GM20431 (cell line): ENCODE measurements around the gene CDC42SE1.

ENCODE experiments used
- in situ Hi-C: fragments of 300-500 bp; cut with MseI, MboI; formaldehyde crosslinking; loops from one replicate; pipeline ENCODE4 v1.15.0; 2020; ENCODE audit warnings: low sequenced_read_pairs; ENCODE audit not compliant: unreplicated experiment

CDC42SE1 gene

DNA sequence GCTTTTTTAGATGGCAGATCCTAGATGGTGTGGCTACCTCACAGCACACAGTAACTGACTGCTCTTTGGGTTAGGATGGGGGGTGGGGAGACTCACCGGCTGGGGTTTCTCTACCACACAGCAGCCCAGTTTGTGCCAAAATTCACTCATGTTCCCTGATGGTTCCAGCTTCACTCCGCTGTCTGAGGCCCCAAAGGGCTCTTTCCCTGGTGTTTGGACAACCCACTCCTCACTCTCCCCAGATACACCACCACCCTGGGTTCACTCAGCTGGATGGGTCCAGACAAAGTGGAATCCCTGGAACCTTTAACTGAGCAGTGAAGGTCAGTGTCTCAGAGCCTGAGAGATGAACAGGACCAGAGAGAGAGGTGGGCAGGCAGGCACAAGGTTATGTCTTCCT is 3.8 kb downstream of the CDC42SE1 start:
- in situ Hi-C loops = no loop called here

DNA sequence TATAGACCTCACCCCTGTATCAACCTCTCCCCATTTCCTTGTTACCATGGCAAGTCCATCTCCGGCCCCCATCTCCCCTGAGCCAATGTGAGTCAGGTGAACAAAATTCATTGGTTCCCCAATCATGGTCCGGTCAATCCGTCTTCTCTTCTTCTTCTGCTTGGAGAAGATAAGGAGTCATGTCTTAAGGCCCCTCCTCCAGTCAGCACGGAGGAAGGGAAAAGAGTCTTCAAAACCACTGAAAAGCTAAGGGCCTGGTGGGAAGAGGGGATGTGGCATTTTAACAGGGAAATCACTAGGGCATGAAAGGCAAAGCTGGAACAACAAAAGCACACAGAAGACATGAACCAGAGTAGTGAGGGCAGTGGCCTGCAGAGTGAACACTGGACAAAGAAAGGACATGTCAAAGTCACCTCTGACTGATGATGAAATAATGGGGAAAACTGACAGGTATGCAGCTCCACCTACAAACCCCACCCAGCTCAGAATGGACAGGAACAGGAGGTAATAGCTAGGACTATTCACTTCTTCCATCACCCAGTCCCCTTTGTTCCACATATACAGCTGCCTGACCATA is 4.4 kb downstream of the CDC42SE1 start:
- in situ Hi-C loops = no loop called here

DNA sequence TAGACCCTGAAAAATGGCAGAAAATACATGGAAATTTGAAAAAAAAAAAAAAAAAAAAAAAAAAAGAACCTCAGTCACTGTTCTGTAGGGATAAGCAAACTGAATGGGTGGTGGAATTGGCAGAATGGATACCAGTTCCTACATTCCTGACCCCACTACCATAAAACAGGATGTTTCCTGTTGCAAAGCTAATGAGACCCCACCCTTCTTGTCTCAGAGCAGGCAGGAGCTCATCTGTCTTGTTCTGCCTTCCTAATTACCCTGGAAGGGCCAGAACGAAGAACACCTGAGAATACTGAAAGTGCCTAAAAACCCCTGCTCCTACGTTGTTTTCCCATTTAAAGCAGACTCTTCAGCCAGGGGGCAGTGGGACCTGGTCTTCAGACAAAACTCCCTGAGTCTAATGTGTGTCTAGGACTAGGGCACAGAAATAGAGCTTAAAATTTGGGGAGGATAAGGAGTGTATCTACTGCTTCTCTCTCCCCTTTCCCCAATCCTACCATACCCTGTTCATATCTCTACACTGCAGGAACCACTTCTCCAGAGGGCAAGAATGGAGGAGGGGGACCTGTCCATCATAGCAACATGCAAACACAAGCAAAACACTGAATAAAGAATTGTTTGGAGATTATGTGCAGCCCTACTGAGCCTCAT is 7.9 kb downstream of the CDC42SE1 start:
- in situ Hi-C loops = no loop called here

DNA sequence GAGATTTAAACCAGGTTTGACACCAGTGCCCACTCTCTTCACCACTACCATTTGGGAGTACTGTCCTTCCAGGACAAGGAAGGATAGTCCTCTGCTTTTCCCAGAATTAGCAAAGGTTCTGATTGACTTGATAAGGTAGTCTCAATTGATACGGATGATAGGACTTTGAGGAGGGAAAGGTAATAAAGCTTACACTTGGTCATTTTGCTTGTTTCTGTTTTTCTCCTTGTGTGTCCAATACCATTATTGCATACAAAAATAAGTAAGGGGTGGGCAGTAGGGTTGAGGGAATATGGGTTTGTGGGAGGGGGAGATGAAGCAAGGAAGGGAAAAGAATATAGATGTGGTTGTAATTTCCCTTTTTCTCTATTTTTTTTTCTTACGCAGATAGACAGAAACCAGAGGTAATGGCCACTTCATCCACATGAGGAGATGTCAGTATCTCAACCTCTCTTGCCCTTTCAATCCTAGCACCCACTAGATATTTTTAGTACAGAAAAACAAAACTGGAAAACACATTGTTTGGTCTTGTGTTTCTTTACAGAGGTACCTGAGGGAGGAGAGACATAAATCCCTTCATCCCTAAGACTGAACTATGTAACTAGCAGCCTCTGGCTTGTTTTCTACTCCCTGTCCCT is 9.3 kb downstream of the CDC42SE1 start:
- in situ Hi-C loops = no loop called here

DNA sequence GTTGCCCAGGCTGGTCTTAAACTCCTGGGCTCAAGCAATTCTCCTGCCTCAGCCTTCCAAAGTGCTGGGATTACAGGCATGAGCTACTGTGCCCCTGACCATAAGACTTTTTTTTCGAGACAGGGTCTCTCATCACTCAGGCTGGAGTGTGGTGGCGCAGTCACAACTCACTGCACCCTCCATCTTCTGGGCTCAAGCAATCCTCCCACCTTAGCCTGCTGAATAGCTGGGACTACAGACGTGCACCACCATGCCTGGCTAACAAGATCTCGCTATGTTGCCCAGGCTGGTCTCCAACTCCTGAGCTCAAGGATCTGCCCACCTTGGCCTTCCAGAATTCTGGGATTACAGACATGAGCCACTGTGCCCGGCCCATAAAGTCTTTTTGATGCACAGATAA is 10.0 kb downstream of the CDC42SE1 start:
- in situ Hi-C loops = no loop called here

DNA sequence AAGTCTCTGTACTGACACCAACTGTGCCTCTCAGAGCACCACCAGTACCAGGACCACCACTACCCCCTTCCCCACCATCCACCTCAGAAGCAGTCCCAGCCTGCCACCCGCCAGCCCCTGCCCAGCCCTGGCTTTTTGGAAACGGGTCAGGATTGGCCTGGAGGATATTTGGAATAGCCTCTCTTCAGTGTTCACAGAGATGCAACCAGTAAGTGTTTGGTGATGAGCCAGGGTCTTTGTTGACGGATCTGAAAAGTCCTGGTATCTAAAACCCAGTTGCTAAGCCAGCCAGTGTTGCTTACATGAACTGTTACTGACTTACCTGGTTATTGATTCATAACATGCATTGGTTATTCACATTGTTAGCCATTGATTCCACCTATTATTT is 10.8 kb downstream of the CDC42SE1 start:
- in situ Hi-C loops = no loop called here

DNA sequence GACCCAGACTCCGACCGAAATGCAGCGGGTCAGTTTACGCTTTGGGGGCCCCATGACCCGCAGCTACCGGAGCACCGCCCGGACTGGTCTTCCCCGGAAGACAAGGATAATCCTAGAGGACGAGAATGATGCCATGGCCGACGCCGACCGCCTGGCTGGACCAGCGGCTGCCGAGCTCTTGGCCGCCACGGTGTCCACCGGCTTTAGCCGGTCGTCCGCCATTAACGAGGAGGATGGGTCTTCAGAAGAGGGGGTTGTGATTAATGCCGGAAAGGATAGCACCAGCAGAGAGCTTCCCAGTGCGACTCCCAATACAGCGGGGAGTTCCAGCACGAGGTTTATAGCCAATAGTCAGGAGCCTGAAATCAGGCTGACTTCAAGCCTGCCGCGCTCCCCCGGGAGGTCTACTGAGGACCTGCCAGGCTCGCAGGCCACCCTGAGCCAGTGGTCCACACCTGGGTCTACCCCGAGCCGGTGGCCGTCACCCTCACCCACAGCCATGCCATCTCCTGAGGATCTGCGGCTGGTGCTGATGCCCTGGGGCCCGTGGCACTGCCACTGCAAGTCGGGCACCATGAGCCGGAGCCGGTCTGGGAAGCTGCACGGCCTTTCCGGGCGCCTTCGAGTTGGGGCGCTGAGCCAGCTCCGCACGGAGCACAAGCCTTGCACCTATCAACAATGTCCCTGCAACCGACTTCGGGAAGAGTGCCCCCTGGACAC is 11.3 kb downstream of the CDC42SE1 start:
- in situ Hi-C loops = no loop called here

DNA sequence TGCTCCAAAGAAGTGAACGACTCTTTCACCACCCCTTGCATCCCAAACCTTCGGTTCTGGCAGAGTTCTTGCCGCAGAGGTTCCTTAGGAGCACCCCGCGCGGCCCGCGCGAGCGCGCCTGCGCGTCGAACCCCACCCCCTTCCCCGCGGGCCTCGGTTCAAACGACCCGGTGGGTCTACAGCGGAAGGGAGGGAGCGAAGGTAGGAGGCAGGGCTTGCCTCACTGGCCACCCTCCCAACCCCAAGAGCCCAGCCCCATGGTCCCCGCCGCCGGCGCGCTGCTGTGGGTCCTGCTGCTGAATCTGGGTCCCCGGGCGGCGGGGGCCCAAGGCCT is 11.9 kb downstream of the CDC42SE1 start, which contains the start of gene C1orf56:
Gene C1orf56, plus strand, starts transcription at position 161 of the 334 bp plus-strand sequence. Its CDS starts 97 bp downstream, at position 258.
- in situ Hi-C loops = no loop called here

DNA sequence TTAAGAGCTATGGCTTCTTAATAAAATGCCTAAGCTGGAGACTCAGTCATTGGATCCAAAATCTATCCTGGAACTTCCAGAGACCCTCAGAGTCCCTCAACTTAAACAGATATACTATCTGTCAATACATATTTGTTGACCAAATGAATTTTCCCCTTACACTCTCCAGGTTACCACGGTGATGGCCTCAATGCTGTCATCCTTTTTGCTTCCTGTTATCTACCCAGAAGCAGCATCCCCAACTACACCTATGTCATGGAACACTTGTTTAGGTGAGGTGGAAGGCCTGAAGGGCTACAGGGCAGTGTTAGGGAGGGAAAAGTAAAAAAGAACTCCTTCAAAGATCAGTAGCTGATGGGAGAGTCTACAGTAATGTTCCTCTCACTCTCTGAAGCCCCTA is 16.3 kb downstream of the CDC42SE1 start:
- in situ Hi-C loops = no loop called here

DNA sequence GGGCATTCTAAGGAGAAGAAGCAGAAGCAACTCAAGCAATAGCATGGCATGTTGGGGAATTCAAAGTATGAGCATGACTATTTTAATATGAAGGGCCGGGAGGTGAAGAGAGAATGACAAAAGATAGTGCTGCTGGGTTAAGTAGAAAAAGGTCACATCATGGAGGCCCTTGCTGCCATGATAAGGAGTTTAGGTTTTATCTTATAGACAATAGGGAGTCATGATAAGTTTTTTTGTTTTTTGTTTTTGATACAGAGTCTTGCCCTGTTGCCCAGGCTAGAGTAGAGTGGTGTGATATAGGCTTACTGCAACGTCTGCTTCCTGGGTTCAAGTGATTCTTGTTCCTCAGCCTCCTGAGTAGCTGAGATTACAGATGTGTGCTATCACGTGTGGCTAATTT is 19.9 kb downstream of the CDC42SE1 start:
- in situ Hi-C loops = no loop called here

DNA sequence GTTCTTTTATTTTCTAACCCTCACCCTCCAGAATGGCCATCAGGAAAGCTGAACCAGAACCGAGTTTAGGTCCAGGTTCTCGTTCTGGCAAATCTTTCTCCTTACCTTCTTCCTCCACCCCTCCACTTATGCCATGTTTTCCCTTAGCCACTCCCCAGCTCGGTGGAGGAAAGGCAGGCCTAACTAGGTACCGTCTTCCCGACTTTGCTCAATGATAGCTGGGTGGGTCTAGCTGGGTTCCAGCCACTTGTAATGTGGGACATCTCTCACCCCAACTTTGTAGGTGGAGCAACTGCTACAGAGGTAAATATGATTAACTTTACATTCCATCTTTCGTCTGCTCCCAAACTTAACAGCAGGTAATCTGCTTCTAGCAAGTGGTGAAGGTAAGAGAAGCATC is 22.4 kb downstream of the CDC42SE1 start:
- in situ Hi-C loops = no loop called here

DNA sequence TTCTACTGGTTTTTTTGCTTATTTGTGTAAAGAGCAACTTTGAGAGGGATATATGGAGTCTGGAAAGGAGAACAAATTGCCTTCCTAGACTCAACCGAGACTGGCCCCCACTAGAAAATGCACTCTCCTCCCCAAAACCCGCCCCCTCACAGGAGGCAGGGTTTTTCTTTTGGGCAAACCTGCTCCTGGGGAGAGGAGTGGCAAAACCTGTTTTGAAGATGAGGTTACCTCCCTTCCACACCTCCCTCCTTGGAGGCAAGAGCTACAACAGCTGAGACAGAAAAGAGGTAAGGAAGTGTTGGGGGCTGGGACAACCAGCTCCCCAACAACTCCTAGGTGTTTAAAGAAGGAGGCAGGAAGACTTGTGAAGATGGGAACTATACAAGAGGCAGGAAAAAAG is 23.1 kb downstream of the CDC42SE1 start, which contains the start of gene BNIPL:
Gene BNIPL, plus strand, starts transcription at position 231 of the 400 bp plus-strand sequence. Its CDS starts 140 bp downstream, at position 371.
- in situ Hi-C loops = no loop called here

DNA sequence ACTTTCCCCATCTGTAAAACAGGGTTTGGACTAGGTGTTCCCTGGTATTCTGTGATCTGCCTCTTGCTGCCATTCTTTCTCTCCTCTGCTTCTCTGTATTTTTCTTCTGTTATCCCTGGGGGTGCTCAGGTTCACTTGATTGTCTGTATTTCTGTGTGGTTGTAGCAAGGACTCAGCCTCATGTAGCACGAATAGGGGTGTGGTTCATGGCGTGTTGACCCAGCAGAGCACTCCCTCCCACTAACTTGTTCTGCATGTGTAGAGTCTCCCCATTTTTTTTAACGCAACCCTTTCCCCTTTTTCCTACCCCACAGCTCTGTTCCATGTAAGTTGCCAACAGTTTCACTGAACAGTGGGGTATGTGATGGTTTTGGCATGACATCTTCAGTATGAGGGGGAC is 24.3 kb downstream of the CDC42SE1 start:
- in situ Hi-C loops = no loop called here

DNA sequence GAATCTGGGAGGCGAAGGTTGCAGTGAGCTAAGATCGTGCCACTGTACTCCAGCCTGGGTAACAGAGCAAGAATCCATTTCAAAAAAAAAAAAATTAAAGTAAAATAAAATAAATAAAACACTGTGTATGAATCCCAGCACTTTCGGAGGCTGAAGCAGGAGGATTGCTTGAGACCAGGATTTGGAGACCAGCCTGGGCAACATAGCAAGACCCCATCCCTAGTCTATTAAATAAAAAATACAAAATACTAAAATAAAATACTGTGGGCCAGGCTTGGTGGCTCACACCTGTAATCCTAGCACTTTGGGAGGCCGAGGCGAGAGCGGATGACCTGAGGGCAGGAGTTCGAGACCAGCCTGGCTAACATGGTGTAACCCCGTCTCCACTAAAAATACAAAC is 27.3 kb downstream of the CDC42SE1 start:
- in situ Hi-C loops = no loop called here

DNA sequence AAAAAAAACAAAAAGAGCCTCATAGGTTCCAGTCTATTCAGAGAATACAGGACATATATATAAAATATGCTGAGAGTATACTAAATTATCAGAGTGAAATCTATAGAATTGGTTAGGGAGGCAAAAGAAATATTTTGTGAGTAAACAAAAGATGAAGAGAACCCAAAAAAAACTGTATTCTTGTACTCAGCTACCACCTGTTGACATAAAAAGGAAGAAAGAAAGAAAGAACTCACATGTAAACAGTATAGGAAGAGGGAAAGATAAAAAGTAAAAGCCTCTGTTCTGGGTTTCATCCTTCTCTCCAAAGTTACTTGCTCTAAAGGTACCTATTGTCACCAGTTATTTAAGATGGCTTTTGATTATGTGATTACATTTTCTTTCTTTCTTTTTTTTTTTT is 33.0 kb downstream of the CDC42SE1 start:
- in situ Hi-C loops = no loop called here

DNA sequence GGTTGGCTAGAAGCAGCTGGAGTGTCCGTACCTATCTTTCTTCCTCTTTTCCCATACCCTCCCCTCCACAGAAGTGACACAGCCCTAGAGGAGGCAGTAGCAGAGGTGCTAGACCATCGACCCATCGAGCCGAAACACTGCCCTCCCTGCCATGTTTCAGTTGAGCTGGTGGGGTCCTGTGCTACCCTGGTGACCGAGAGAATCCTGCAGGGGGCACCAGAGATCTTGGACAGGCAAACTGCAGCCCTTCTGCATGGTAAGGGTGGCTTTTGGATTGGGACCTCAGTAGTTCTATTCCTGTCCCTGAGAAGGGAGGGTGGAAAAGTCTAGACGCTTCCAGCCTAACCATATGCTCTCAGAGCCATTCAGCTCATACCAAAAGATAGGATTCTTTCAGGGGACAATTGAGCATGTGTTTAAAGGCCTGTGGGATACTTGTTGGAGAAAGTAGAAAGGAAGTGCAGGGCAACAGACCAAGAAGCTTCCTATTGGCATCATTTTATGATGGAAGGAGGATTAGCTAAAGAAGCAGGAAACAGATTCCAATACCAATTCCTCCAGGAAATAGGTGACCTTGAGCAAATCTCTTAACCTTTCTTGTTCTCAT is 34.8 kb downstream of the CDC42SE1 start:
- in situ Hi-C loops = no loop called here

DNA sequence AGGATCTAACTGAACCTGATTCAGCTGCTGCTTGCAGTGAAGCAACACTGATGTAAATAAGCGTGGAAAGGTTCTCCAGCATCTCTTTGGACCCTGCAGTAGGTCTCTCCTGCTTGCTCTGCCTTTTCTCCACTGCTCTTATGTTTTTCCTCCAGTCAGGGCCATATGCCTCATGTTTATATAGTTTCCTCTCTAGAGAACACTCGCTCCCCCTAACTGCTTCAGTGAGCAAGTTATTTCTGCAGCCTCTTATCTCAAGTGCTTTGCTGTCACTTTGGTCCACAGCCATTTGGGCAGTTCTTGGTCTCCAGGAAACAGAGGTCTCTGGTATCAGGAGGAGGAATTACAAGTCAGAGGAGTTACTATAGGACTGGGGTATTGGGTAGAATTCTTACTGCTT is 45.9 kb downstream of the CDC42SE1 start:
- in situ Hi-C loops = no loop called here

DNA sequence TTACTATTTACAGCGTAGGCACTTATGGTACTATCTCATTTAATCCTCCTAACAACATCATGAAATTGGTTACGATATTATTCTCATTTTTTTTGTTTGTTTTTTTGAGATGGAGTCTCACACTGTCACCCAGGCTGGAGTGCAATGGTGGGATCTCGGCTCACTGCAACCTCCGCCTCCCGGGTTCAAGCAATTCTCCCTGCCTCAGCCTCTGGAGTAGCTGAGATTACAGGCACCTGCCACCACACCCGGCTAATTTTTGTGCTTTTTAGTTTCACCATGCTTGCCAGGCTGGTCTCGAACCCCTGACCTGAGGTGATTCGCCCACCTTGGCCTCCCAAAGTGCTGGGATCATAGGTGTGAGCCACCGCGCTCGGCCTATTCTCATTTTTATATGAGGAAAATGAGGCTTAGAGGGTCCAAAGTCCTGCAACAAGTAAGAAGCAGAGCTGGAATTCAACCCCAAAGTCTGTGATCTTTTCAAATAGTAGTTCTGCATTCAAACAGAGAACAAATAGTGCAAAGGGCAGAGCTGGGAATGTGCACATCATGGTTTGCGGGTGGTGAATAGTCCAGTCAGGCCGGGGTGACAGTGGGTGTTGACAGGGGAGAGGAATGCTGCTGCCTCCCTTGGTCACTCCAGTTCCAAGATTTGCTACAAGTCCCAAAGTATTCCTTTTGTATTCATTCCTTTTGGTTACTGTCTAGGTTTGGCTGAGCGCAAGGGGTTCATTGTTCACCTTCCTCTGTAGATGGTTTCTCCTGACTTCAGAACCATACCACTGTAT is 46.5 kb downstream of the CDC42SE1 start:
- in situ Hi-C loops = no loop called here

DNA sequence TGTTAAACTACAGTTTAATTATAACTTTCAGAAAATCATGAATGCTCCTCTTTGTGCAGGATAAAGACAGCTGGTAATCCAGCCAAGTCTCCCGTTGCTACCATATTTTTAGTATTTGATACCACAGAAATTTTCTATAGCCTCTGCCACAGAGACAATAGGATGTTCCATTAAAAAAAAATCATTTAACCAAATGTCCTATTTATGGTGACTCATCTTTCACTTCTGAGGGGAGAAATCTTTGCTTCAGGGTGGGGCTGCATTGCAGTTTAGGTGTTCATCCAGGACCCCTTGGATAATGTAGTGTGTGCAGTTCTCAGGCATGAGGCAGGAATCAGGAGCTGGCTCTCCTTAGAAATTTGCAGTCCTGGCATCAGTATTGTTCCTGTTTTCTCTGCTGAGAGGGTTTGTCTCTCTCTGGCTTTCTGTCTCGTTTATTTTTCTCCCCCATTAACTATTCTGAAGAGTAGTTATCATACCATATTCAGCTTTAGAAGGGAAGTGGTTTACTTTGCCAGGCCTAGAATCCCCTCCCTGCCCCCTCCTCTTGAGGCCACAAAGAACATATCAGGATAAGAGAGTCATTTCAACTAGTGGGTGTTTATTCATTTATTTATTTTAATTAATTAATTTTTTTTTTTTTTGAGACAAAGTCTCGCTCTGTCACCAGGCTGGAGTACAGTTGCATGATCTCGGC is 48.1 kb downstream of the CDC42SE1 start:
- in situ Hi-C loops = no loop called here
